NCI-H146 treated with DMSO at 0.1 percent for 48 hours (cell line): ENCODE data around the gene VWA8.
"Not testable (repeated sequence)": the region's sequence is repeated elsewhere in the genome, so short reads cannot be mapped to it uniquely, and the experiment has no call there.

ENCODE experiments used
- DNase-seq: peaks from one replicate; lab custom pipeline; 2025; ENCODE audit not compliant: unreplicated experiment; lab: John Stamatoyannopoulos, UW

VWA8 gene

DNA sequence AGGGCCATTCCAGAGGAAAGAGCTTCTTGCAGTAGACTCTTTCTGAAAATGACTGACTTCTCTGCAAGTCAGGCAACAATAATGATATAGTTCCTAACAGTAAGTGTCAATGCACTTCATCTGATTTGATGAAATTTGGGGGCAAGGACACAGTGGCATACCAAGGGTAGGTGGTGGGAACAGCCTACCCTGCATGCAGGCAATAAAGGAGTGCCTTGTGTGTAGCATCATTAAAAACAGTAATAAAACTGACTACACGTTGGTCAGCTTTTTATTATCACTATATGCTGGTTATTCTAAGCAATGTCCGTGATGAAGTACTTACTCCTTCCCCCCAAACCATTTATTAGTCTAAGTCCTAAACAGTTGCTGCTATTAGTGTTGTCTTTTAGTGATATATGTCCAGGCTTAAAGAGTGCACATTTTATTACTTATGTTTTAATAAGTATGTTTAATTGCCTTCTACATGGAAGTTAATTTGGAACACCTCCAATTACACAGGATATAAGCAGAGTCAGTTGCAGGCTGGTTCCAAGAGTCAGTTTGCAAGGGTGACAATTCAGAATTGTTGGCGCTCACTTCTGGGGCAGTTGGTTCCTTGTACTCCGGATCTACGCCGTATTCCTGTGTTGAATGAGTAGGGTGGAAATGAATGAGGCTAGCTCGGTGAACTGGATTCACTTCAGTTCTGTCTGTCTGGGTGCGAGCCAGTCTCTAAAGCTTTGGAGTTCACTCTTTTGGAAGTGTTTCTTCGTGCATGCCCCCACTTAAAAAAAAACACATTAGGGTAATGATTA is 419.6 kb downstream of the VWA8 start:
- DNase-seq = no peak

DNA sequence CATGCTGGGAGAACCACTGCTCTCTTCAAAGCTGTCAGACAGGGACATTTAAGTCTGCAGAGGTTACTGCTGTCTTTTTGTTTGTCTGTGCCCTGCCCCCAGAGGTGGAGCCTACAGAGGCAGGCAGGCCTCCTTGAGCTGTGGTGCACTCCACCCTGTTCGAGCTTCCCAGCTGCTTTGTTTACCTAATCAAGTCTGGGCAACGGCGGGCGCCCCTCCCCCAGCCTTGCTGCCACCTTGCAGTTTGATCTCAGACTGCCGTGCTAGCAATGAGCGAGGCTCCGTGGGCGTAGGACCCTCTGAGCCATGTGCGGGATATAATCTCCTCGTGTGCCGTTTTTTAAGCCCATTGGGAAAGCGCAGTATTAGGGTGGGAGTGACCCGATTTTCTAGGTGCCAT is 420.7 kb downstream of the VWA8 start:
- DNase-seq = not testable (repeated sequence)

DNA sequence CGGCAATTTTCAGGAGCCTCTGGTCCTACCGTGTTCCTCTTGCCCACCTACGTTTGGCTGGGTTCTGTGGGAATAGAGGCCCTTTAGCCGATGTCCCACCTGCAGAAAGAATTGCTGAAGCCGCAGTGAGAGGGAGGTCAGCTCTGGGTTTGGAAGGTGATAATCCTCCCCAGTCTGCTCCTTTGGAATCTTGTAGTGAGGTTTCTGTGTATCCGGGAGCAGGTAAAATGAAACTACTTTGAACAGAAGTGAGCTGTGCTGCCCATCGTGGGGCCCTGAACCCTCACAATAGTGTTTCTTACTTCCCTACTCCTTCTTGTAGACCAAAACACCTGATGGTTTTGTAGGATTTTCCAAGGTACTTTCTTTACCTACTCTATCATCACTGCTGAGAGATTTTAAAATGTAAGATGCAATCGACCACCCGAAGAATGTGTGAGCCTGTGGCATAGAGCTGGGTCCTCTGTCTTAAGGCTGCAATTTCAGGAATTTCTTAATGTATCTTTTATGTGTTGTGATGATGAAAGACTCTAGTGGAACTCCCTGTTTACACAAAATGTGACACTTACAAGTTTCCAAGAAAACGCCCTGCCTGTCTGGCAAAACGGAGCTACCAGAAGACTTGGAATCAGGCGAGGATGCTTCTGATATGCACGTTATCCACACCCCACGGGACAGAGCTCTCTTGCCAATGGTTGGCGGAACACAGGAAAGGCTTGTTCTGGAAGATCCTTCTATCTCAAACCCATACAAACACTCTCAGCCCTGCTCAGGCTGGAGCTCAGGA is 427.4 kb downstream of the VWA8 start:
- DNase-seq = no peak

GRCh38 chr13:41528021-41528420 is 432.9 kb downstream of the VWA8 start:
- no peak for DNase-seq

DNA sequence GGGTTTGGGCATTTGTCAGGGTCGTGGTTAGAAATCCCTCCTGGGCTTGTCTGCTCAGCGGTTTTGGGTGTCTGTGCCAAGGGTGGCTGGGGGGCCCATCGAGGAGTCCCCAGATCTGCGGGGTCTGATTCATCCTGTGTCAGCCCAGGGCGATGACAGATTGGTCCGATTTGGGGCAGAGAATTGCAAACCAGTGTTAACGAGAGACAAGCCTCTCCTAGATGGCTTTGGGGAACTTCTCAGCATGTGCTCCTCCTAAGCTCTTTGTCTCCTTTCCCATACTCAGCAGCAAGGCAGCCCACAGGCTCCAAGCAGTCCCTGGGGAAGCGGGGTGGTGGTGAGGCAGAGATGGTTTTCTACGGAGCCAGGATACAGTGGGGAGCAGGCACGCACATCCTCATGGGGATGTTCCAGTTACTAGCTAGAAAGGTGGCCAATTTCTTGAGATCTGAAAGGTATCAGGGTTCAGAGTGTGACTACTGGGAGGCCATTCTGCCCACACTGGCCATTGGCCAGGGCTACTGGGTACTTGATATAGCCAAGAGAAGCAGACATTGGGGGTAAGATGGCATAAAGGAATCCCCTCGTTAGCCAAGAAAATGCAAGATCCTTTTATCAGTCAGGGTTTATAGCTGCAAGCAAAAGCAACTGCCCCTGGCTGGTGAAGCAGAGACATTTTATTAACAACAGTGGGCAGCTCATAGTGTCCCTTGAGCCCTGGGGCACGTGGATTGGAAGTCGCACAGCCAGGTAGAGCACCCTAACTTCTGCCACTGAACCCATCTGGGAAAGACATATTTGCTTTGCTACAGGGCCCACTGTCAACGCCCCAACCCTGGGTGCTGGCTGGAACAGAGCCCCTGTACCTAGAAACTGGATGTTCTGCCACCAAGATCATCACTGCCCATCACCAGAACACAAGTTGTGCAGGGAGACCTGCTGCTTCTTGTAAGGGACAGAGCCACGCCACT is 440.0 kb downstream of the VWA8 start:
- DNase-seq = no peak

GRCh38 chr13:41520016-41520659 is 440.8 kb downstream of the VWA8 start:
- DNase-seq = no peak
